IPS-15b (cell line): Measurements from ENCODE around the gene BMAL1.
"Not testable (repeated sequence)": the region's sequence is repeated elsewhere in the genome, so short reads cannot be mapped to it uniquely, and the experiment has no call there.

Experiments used
- H3K27me3 ChIP-seq: one replicate; pipeline ENCODE4 v1.6.1; 2013; ENCODE audit warnings: low read length; ENCODE audit not compliant: control insufficient read depth, insufficient read depth
- H3K36me3 ChIP-seq: one replicate; pipeline ENCODE4 v1.6.1; 2013; ENCODE audit warnings: low read length; ENCODE audit not compliant: control insufficient read depth, insufficient read depth
- H3K4me1 ChIP-seq: one replicate; pipeline ENCODE4 v1.6.1; 2013; ENCODE audit warnings: mild to moderate bottlenecking, low read length; ENCODE audit not compliant: control insufficient read depth, insufficient read depth
- H3K4me3 ChIP-seq: one replicate; pipeline ENCODE4 v1.5.1; 2013; ENCODE audit warnings: low read depth, low read length
- H3K9ac ChIP-seq: one replicate; pipeline ENCODE4 v1.6.1; 2013; ENCODE audit warnings: low read depth, mild to moderate bottlenecking, low read length
- H3K9me3 ChIP-seq: one replicate; pipeline ENCODE4 v1.6.1; 2013; ENCODE audit warnings: mild to moderate bottlenecking, low read length; ENCODE audit not compliant: control insufficient read depth, insufficient read depth

Gene BMAL1

DNA sequence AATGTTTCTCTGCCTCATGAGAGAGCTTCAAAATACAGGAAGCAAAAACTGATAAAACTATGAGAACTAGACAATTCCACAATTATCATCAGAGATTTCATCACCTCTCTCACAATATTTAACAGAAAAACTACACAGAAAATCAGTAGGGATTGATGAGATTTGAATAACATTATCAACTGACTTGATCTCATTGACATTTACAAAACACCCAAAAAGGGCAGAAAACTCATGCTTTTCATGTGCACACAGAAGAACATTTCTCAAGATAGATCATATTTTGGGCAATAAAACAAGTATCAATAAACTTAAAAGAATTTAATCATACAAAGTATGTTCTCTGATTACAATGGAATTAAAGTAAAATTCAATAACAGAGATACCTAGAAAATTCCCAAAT, 149.8 kb downstream of the BMAL1 start:
- Histone ChIP-seq H3K36me3 (no peaks in the 10 kb centered on the region), H3K4me3 (no peak overlapping the region), H3K9ac (no peak overlapping the region), H3K27me3 (no peaks in the 10 kb centered on the region), H3K4me1 (no peaks in the 10 kb centered on the region), H3K9me3 (no peaks in the 10 kb centered on the region)

DNA sequence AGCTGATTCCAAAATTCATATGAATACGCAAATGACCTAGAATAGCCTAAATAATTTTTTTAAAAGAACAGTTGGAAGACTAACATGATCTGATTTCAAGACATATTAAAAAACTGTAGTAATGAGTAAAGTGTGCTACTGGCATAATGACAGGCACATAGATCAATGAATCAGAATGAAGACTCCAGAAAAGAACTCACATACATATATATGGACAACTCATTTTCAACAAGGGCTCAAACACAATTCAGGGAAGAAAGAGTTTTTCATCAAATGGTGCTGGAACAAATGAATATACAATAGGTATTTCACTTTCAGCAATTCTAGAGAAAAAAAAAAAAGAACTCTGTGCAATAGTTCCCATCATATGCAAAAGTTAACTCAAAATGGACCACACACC, 151.7 kb downstream of the BMAL1 start:
- H3K4me3 ChIP-seq: no peak overlapping the region
- no peaks in the 10 kb centered on the region for H3K36me3 ChIP-seq
- no peaks in the 10 kb centered on the region for H3K9me3 ChIP-seq

GRCh38 chr11:13429836-13430235, 152.2 kb downstream of the BMAL1 start:
- Histone ChIP-seq H3K9ac (no peak overlapping the region), H3K4me1 (peaks cover 13% of the 10 kb centered on the region)

More for the DNA sequence above, 151.7 kb downstream of the BMAL1 start:
- Histone ChIP-seq H3K27me3 (no peaks in the 10 kb centered on the region), H3K9ac (no peak overlapping the region), H3K4me1 (peaks cover 7% of the 10 kb centered on the region)

GRCh38 chr11:13433437-13433836, 155.8 kb downstream of the BMAL1 start:
- no peaks in the 10 kb centered on the region for H3K27me3 ChIP-seq
- peaks cover 33% of the 10 kb centered on the region for H3K4me1 ChIP-seq
- no peak overlapping the region for H3K4me3 ChIP-seq
- no peaks in the 10 kb centered on the region for H3K9me3 ChIP-seq
- no peaks in the 10 kb centered on the region for H3K36me3 ChIP-seq
- H3K9ac ChIP-seq: no peak overlapping the region

More at GRCh38 chr11:13429836-13430235, 152.2 kb downstream of the BMAL1 start:
- no peak overlapping the region for H3K4me3 ChIP-seq
- H3K9me3 ChIP-seq: no peaks in the 10 kb centered on the region
- no peaks in the 10 kb centered on the region for H3K36me3 ChIP-seq
- no peaks in the 10 kb centered on the region for H3K27me3 ChIP-seq

DNA sequence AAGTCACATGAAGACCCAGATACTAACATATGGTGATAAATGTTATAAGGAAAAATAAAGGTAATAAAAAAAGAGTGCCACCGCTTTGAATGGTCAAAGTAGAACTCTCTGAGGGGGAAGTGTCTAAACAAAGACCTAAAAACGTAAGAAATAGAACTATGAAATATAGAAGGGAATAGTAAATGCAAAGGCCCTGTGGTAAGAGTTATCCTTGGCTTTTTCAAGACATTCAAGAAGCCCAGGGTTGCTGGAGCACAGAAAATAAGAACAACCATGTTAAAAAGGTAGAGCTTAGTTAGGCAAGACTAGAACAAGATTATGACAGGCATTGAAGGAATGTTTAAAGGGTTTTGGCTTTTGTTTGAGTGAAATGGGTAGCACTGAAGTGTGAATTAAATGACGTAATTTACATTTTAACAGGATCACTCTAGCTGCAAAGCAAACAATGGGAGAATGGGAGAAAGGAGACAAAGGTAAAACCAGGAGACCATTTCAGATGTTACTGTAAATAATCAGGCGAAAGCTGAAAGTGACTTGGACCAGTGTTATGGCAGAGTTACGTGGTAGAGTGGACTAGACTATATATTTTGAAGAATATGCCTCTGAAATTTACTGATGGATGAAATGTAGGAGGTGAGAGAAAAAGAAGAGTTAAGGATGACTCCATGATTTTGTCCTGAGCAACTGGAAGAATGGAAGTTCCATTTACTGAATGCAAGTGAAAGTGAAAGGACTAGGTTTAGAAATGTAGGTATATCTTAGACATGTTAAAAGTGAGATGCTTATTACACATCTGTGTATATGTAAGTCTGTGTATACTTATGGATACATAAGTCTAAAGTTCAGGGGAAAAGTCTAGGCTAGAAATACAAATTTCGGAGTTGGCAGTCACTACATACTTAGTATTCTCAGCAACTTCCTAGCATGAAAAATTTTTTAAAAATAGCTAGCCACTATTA, 156.9 kb downstream of the BMAL1 start:
- H3K9ac ChIP-seq: no peak overlapping the region

DNA sequence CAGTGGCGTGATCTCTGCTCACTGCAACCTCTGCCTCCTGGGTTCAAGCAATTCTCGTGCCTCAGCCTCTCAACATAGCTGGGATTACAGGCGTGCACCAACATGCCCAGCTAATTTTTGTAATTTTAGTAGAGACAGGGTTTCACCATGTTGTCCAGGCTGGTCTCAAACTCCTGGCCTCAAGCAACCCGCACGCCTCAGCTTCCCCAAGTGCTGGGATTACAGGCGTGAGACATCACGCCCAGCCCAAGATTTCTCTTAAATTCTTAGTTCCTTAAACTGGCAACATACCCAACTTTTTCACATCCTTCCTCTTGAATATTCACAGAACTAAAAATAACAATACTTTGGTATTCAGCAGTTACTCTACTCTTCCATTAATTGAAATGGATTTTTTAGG, 159.2 kb downstream of the BMAL1 start:
- not testable (repeated sequence) for H3K4me3 ChIP-seq, H3K36me3 ChIP-seq, H3K9ac ChIP-seq, H3K27me3 ChIP-seq, H3K9me3 ChIP-seq
- peaks cover 40% of the 10 kb centered on the region for H3K4me1 ChIP-seq

More for the DNA sequence above, 156.9 kb downstream of the BMAL1 start:
- Histone ChIP-seq H3K36me3 (no peaks in the 10 kb centered on the region), H3K4me1 (peaks cover 34% of the 10 kb centered on the region), H3K27me3 (no peaks in the 10 kb centered on the region), H3K4me3 (no peak overlapping the region), H3K9me3 (no peaks in the 10 kb centered on the region)
